Measurements from ENCODE around the gene GJA9. TPM values are rescaled to one million over a fixed set of nuclear protein-coding genes. Genes with fewer than 3 reads are reported as not detected.

The GJA9 gene
- total and polyA plus RNA-seq, 2 experiments from 2014 or later = 0.21 TPM; not detected in 1

- TF ChIP-seq, protein P1, sequence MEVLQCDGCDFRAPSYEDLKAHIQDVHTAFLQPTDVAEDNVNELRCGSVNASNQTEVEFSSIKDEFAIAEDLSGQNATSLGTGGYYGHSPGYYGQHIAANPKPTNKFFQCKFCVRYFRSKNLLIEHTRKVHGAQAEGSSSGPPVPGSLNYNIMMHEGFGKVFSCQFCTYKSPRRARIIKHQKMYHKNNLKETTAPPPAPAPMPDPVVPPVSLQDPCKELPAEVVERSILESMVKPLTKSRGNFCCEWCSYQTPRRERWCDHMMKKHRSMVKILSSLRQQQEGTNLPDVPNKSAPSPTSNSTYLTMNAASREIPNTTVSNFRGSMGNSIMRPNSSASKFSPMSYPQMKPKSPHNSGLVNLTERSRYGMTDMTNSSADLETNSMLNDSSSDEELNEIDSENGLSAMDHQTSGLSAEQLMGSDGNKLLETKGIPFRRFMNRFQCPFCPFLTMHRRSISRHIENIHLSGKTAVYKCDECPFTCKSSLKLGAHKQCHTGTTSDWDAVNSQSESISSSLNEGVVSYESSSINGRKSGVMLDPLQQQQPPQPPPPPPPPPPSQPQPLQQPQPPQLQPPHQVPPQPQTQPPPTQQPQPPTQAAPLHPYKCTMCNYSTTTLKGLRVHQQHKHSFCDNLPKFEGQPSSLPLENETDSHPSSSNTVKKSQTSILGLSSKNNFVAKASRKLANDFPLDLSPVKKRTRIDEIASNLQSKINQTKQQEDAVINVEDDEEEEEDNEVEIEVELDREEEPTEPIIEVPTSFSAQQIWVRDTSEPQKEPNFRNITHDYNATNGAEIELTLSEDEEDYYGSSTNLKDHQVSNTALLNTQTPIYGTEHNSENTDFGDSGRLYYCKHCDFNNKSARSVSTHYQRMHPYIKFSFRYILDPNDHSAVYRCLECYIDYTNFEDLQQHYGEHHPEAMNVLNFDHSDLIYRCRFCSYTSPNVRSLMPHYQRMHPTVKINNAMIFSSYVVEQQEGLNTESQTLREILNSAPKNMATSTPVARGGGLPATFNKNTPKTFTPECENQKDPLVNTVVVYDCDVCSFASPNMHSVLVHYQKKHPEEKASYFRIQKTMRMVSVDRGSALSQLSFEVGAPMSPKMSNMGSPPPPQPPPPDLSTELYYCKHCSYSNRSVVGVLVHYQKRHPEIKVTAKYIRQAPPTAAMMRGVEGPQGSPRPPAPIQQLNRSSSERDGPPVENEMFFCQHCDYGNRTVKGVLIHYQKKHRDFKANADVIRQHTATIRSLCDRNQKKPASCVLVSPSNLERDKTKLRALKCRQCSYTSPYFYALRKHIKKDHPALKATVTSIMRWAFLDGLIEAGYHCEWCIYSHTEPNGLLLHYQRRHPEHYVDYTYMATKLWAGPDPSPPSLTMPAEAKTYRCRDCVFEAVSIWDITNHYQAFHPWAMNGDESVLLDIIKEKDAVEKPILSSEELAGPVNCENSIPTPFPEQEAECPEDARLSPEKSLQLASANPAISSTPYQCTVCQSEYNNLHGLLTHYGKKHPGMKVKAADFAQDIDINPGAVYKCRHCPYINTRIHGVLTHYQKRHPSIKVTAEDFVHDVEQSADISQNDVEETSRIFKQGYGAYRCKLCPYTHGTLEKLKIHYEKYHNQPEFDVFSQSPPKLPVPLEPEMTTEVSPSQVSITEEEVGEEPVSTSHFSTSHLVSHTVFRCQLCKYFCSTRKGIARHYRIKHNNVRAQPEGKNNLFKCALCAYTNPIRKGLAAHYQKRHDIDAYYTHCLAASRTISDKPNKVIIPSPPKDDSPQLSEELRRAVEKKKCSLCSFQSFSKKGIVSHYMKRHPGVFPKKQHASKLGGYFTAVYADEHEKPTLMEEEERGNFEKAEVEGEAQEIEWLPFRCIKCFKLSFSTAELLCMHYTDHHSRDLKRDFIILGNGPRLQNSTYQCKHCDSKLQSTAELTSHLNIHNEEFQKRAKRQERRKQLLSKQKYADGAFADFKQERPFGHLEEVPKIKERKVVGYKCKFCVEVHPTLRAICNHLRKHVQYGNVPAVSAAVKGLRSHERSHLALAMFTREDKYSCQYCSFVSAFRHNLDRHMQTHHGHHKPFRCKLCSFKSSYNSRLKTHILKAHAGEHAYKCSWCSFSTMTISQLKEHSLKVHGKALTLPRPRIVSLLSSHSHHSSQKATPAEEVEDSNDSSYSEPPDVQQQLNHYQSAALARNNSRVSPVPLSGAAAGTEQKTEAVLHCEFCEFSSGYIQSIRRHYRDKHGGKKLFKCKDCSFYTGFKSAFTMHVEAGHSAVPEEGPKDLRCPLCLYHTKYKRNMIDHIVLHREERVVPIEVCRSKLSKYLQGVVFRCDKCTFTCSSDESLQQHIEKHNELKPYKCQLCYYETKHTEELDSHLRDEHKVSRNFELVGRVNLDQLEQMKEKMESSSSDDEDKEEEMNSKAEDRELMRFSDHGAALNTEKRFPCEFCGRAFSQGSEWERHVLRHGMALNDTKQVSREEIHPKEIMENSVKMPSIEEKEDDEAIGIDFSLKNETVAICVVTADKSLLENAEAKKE (CRISPR knock-in tag; IDR thresholded peaks at IDR 0.05) = no peak
- no peak for TF ChIP-seq EZH2phosphoT487 (IDR thresholded peaks at IDR 0.05; ENCODE audit: unreplicated experiment)
These were observed 36.4 kb upstream of the GJA9 start (continued) for GRCh38 chr1:38917772-38918171.

DNA sequence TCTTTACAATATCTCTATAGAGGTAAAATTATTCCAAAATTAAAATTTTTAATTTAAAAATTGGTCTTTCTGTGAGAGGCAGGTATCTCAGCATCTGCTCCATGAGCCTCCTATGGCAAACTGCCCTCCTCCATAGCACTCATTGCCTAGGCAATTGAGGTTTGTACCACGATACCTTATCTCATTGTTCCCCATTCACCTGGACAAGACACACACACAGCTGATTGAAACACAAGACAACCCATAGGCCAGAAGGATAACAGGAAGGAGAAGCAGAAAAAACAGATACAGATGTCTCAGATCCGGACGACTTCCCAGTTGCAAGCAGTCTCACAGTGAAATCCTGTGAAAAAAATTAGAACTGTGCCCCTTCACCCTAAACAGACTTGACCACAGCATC, 36.0 kb upstream of the GJA9 start:
- Histone ChIP-seq H3F3A (replicated peaks; ENCODE audit: low read depth) (no peaks in the 10 kb centered on the region), H3K4me1 (ENCODE audit: insufficient read depth) (no peaks in the 10 kb centered on the region), H4K20me1 (replicated peaks; ENCODE audit: insufficient read depth) (no peaks in the 10 kb centered on the region), H2AFZ (no peak overlapping the region), H3K27ac (ENCODE audit: low read depth) (no peak overlapping the region), H3K9me2 (ENCODE audit: insufficient read depth) (no peaks in the 10 kb centered on the region), H3K4me2 (no peak overlapping the region), H3K4me3 (no peak overlapping the region), H3K36me3 (ENCODE audit: insufficient read depth) (no peaks in the 10 kb centered on the region), H3K27me3 (ENCODE audit: insufficient read depth) (no peaks in the 10 kb centered on the region), H3K79me2 (replicated peaks; ENCODE audit: insufficient read depth) (no peaks in the 10 kb centered on the region)
- Mint-ChIP-seq H3K27me3 (ENCODE audit: insufficient read depth, low read depth, poor library complexity) (no peaks in the 10 kb centered on the region), H3K36me3 (ENCODE audit: low read depth) (no peaks in the 10 kb centered on the region), H3K4me3 (no peak overlapping the region), H3K4me1 (peaks cover 5% of the 10 kb centered on the region; the same call in 2 of the 3 replicates), H3K9me3 (no peaks in the 10 kb centered on the region), H3K27ac (no peak overlapping the region)
- ATAC-seq = no peak
- no peak for DNase-seq (ENCODE audit: low spot score)
- TF ChIP-seq JUNB (IDR thresholded peaks at IDR 0.05; ENCODE audit: unreplicated experiment) (no peak), EZH2 (IDR thresholded peaks at IDR 0.05; ENCODE audit: low read depth, unreplicated experiment) (no peak), STAT1 (IDR thresholded peaks at IDR 0.05; ENCODE audit: unreplicated experiment) (no peak), CREB1 (CRISPR knock-in tag; IDR thresholded peaks at IDR 0.05; ENCODE audit: low read depth) (no peak), CTCF (conservative IDR thresholded peaks at IDR 0.05; ENCODE audit: low read depth in 2 of 2) (no peak), NANOG (IDR thresholded peaks at IDR 0.05; ENCODE audit: borderline replicate concordance) (no peak), POLR2AphosphoS5 (IDR thresholded peaks at IDR 0.05; ENCODE audit: low read depth) (no peak), EZH2phosphoT487 (IDR thresholded peaks at IDR 0.05; ENCODE audit: unreplicated experiment) (no peak), ZNF331 (CRISPR knock-in tag; IDR thresholded peaks at IDR 0.05; ENCODE audit: low read depth) (no peak)
- TF ChIP-seq, protein P2, sequence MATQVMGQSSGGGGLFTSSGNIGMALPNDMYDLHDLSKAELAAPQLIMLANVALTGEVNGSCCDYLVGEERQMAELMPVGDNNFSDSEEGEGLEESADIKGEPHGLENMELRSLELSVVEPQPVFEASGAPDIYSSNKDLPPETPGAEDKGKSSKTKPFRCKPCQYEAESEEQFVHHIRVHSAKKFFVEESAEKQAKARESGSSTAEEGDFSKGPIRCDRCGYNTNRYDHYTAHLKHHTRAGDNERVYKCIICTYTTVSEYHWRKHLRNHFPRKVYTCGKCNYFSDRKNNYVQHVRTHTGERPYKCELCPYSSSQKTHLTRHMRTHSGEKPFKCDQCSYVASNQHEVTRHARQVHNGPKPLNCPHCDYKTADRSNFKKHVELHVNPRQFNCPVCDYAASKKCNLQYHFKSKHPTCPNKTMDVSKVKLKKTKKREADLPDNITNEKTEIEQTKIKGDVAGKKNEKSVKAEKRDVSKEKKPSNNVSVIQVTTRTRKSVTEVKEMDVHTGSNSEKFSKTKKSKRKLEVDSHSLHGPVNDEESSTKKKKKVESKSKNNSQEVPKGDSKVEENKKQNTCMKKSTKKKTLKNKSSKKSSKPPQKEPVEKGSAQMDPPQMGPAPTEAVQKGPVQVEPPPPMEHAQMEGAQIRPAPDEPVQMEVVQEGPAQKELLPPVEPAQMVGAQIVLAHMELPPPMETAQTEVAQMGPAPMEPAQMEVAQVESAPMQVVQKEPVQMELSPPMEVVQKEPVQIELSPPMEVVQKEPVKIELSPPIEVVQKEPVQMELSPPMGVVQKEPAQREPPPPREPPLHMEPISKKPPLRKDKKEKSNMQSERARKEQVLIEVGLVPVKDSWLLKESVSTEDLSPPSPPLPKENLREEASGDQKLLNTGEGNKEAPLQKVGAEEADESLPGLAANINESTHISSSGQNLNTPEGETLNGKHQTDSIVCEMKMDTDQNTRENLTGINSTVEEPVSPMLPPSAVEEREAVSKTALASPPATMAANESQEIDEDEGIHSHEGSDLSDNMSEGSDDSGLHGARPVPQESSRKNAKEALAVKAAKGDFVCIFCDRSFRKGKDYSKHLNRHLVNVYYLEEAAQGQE (IDR thresholded peaks at IDR 0.05; ENCODE audit: unreplicated experiment) = no peak
- TF ChIP-seq, protein P3, sequence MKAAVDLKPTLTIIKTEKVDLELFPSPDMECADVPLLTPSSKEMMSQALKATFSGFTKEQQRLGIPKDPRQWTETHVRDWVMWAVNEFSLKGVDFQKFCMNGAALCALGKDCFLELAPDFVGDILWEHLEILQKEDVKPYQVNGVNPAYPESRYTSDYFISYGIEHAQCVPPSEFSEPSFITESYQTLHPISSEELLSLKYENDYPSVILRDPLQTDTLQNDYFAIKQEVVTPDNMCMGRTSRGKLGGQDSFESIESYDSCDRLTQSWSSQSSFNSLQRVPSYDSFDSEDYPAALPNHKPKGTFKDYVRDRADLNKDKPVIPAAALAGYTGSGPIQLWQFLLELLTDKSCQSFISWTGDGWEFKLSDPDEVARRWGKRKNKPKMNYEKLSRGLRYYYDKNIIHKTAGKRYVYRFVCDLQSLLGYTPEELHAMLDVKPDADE (IDR thresholded peaks at IDR 0.05) = no peak
